CD14-positive monocyte (primary cell): ENCODE measurements around the gene TRNAU1AP. TPM values are rescaled to one million over a fixed set of nuclear protein-coding genes. Genes with fewer than 3 reads are reported as not detected.
"Not testable (repeated sequence)": the region's sequence is repeated elsewhere in the genome, so short reads cannot be mapped to it uniquely, and the experiment has no call there.

Experiments used
- DNase-seq, 3 donors: peaks; one replicate each; pipeline ENCODE4 v3.0.0-alpha.2; 2011 to 2022
- H2AFZ ChIP-seq: 2 replicates; pipeline ENCODE4 v1.6.0; 2012; ENCODE audit warnings: mild to moderate bottlenecking, low read depth, low read length, inconsistent platforms; ENCODE audit not compliant: insufficient read depth, poor library complexity, severe bottlenecking
- H3K27ac ChIP-seq, 2 donors: 1 replicate in 1 of 2; 2 replicates in 1 of 2; pipeline ENCODE4 v1.5.1; 2012 to 2013; ENCODE audit warnings: low read length in 2 of 2, control low read depth in 1 of 2, inconsistent platforms in 1 of 2, low read depth in 1 of 2, mild to moderate bottlenecking in 1 of 2
- H3K27me3 ChIP-seq, 2 donors: one replicate each; pipeline versions ENCODE4 v1.6.0 to v1.6.1; 2011 to 2013; ENCODE audit warnings: low read length in 2 of 2; ENCODE audit not compliant: control insufficient read depth in 2 of 2, insufficient read depth in 2 of 2
- H3K36me3 ChIP-seq, 2 donors: replicated peaks in 1 of 2; 1 replicate in 1 of 2; 2 replicates in 1 of 2; pipeline versions ENCODE4 v1.5.1 to v1.6.1; 2012 to 2013; ENCODE audit warnings: low read length in 2 of 2, control low read depth in 1 of 2, inconsistent platforms in 1 of 2, mild to moderate bottlenecking in 1 of 2; ENCODE audit not compliant: insufficient read depth in 2 of 2, control insufficient read depth in 1 of 2
- H3K4me1 ChIP-seq, 2 donors: 1 replicate in 1 of 2; 2 replicates in 1 of 2; pipeline versions ENCODE4 v1.5.1 to v1.6.1; 2012 to 2013; ENCODE audit warnings: low read length in 2 of 2, control low read depth in 1 of 2, inconsistent platforms in 1 of 2, mild to moderate bottlenecking in 1 of 2, moderate library complexity in 1 of 2; ENCODE audit not compliant: insufficient read depth in 2 of 2, control insufficient read depth in 1 of 2
- H3K4me2 ChIP-seq: replicated peaks from 2 replicates; pipeline ENCODE3; 2012; ENCODE audit warnings: low read length, moderate library complexity, mild to moderate bottlenecking; ENCODE audit not compliant: poor library complexity, severe bottlenecking; ENCODE audit errors: extremely low read depth
- H3K4me3 ChIP-seq, 3 experiments: fragments of 200-600 bp in 1 of 3; sonication (generic) in 1 of 3; replicated peaks in 1 of 3; 1 replicate in 2 of 3; 2 replicates in 1 of 3; pipeline ENCODE4 v1.5.1; 2011 to 2013; ENCODE audit warnings: low read length in 3 of 3, mild to moderate bottlenecking in 3 of 3, control low read depth in 2 of 3, low read depth in 2 of 3, inconsistent platforms in 1 of 3, moderate library complexity in 1 of 3
- H3K79me2 ChIP-seq: 2 replicates; pipeline ENCODE4 v1.6.0; 2012; ENCODE audit warnings: mild to moderate bottlenecking, control low read depth, inconsistent platforms, low read length, moderate library complexity; ENCODE audit not compliant: insufficient read depth
- H3K9ac ChIP-seq: 2 replicates; pipeline ENCODE4 v1.6.0; 2017; ENCODE audit warnings: low read length, mild to moderate bottlenecking; ENCODE audit not compliant: insufficient read depth, poor library complexity, severe bottlenecking
- H3K9me3 ChIP-seq, 2 donors: replicated peaks in 1 of 2; 1 replicate in 1 of 2; 2 replicates in 1 of 2; pipeline versions ENCODE4 v1.5.1 to v1.6.1; 2012 to 2013; ENCODE audit warnings: low read length in 2 of 2, control low read depth in 1 of 2; ENCODE audit not compliant: control insufficient read depth in 1 of 2, insufficient read depth in 1 of 2
- H4K20me1 ChIP-seq: 2 replicates; pipeline ENCODE4 v1.6.0; 2012; ENCODE audit warnings: mild to moderate bottlenecking, low read length, control low read depth, moderate library complexity; ENCODE audit not compliant: insufficient read depth
- H3K27ac Mint-ChIP-seq, 7 donors: one replicate each; pipeline ENCODE4 v1.8.0; 2020; ENCODE audit warnings: mild to moderate bottlenecking in 7 of 7, mixed read lengths in 7 of 7, moderate library complexity in 6 of 7, inconsistent platforms in 2 of 7
- H3K27me3 Mint-ChIP-seq, 3 donors: one replicate each; pipeline ENCODE4 v1.8.0; 2021 to 2022; ENCODE audit warnings: low read depth in 3 of 3, mild to moderate bottlenecking in 3 of 3, mixed read lengths in 3 of 3, moderate library complexity in 3 of 3, inconsistent platforms in 1 of 3
- H3K36me3 Mint-ChIP-seq, 2 donors: one replicate each; pipeline ENCODE4 v1.8.0; 2020; ENCODE audit warnings: mixed read lengths in 2 of 2, inconsistent platforms in 1 of 2, mild to moderate bottlenecking in 1 of 2
- H3K4me1 Mint-ChIP-seq: one replicate; pipeline ENCODE4 v1.8.0; 2020; ENCODE audit warnings: mild to moderate bottlenecking, mixed read lengths
- H3K4me3 Mint-ChIP-seq, 2 donors: one replicate each; pipeline ENCODE4 v1.8.0; 2020; ENCODE audit warnings: mild to moderate bottlenecking in 2 of 2, mixed read lengths in 2 of 2, moderate library complexity in 1 of 2
- H3K9me3 Mint-ChIP-seq, 7 donors: one replicate each; pipeline ENCODE4 v1.8.0; 2020 to 2022; ENCODE audit warnings: mixed read lengths in 7 of 7, mild to moderate bottlenecking in 6 of 7, moderate library complexity in 6 of 7, inconsistent platforms in 2 of 7
- WGBS: methylation state at CpG from one replicate; pipeline ENCODE4 v1.1.5; 2013; ENCODE audit warnings: missing lambda C conversion rate; ENCODE audit not compliant: insufficient coverage; 5-methylcytosine and 5-hydroxymethylcytosine counted together
- intact Hi-C, 2 donors: fragments of 100-400 bp; cut with micrococcal nuclease; formaldehyde crosslinking; loops; one replicate each; pipeline versions ENCODE4 v1.15.0 to v1.15.1; 2023
- polyA plus RNA-seq, 3 donors: library from polyadenylated mRNA; depleted of rRNA in 1 of 3; unstranded in 2 of 3; stranded (reverse) in 1 of 3; fragments of 300-500 nt in 2 of 3; fragments of >200 nt in 1 of 3; fragmentation: Illumina TruSeq in 2 of 3; gene quantifications; 1 replicate in 2 of 3; 2 replicates in 1 of 3; pipeline ENCODE4 v1.2.3, GENCODE V29; 2012 to 2021
- TF ChIP-seq, protein P1 (sequence below): fragments of 200-600 bp; IDR thresholded peaks from one replicate; pipeline ENCODE4 v1.8.0; 2022; ENCODE audit warnings: antibody characterized with exemption, mild to moderate bottlenecking

The TRNAU1AP gene
- polyA plus RNA-seq, 3 donors: 26.3 to 28.4 (median 26.7) TPM

DNA sequence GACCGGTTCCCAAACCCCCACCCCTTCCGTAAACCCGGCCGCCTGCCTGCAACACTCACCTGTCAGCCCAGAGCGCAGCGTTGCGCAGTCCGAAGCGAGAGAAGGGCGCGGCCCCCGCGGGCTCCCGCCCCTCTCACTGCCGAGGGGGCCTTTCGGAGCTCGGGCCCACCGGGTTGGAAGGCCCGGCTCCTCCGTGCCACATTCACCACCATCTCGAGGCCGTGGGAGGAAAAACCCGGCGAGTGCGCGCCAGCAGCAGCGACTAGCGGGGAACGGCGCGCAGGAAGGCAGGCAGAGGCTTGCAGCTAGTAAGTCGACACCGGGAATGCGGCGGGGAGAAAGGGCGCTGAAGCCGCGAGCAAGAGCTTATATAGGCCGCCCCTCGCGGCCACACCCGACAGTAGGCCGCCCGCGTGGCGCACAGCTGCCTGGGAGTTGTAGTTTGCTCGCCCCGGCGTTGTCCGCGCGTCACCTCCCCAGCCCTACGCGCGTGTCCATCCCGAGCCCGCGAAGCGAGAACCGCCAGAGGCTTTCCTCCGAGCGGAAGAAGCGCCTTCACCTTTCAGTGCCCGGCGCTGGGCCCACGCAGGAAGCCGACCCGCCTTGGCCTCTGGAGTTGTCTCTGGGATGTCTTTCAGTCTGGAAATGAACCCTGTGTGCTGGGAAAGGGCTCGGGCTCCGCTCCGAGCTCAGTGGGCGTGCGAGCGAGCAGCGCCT is 28.8 kb downstream of the TRNAU1AP start:
- peak; percentile 93 to 96 (median 95) for DNase-seq
- TF ChIP-seq, protein P1, sequence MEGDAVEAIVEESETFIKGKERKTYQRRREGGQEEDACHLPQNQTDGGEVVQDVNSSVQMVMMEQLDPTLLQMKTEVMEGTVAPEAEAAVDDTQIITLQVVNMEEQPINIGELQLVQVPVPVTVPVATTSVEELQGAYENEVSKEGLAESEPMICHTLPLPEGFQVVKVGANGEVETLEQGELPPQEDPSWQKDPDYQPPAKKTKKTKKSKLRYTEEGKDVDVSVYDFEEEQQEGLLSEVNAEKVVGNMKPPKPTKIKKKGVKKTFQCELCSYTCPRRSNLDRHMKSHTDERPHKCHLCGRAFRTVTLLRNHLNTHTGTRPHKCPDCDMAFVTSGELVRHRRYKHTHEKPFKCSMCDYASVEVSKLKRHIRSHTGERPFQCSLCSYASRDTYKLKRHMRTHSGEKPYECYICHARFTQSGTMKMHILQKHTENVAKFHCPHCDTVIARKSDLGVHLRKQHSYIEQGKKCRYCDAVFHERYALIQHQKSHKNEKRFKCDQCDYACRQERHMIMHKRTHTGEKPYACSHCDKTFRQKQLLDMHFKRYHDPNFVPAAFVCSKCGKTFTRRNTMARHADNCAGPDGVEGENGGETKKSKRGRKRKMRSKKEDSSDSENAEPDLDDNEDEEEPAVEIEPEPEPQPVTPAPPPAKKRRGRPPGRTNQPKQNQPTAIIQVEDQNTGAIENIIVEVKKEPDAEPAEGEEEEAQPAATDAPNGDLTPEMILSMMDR: no peak
- Histone ChIP-seq H3K9ac (peak overlapping the region; percentile 82), H3K9me3 (no peaks in the 10 kb centered on the region), H2AFZ (peak overlapping the region; percentile 99), H3K4me3 (peak overlapping the region; percentile 65 to 88 (median 82)), H3K36me3 (peaks cover 21 to 34% of the 10 kb centered on the region in 2 donors), H3K4me1 (peaks cover 25 to 34% of the 10 kb centered on the region in 2 donors), H3K79me2 (peaks cover 27% of the 10 kb centered on the region), H4K20me1 (peaks cover 34% of the 10 kb centered on the region), H3K4me2 (peak overlapping the region; percentile 98), H3K27me3 (no peaks in the 10 kb centered on the region), H3K27ac (peak overlapping the region; percentile 76 to 78)
- Mint-ChIP-seq H3K4me3 (peak overlapping the region; percentile 93 to 94), H3K27me3 (peaks cover 0 to 3% (median 0%) of the 10 kb centered on the region in 3 donors), H3K27ac (peak overlapping the region; percentile 85 to 95 (median 93)), H3K9me3 (no peaks in the 10 kb centered on the region), H3K36me3 (peaks cover 27 to 29% of the 10 kb centered on the region in 2 donors), H3K4me1 (peaks cover 48% of the 10 kb centered on the region)
- intact Hi-C loops: loop anchor here in 1 of 2 donors (5.0 kb wide), 2 partner anchors 61 to 74 kb away; partner anchors contain the start of genes RCC1 and TAF12
- under 1% methylated on average over 75 of the region's 75 CpGs for WGBS

DNA sequence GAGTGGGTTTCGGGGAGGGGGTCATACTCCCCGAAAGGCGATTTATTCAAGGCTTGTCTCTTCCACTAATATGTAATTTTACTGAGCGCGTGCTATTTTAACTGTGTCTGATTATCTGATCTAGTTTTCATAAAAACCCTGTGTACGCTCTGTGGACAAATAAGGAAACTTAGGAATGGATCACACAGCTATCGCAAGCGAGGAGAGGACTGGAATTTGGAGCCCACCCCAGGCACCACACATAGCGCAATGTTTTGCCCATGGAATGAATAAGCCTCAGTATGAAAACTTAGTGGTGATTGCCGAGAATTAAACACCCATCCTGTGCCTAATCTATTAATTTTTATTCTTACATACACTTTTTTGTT is 29.3 kb downstream of the TRNAU1AP start:
- H3K4me3 Mint-ChIP-seq: peak overlapping the region; percentile 93 to 94
- H3K27ac ChIP-seq: peak overlapping the region; percentile 76 to 78
- H3K9me3 Mint-ChIP-seq: no peaks in the 10 kb centered on the region
- H3K9ac ChIP-seq: peak overlapping the region; percentile 82
- no peaks in the 10 kb centered on the region for H3K9me3 ChIP-seq
- no peak for DNase-seq
- peaks cover 27% of the 10 kb centered on the region for H3K79me2 ChIP-seq
- no peaks in the 10 kb centered on the region for H3K27me3 ChIP-seq
- H4K20me1 ChIP-seq: peaks cover 34% of the 10 kb centered on the region
- peak overlapping the region; percentile 99 for H2AFZ ChIP-seq
- H3K27ac Mint-ChIP-seq: peak overlapping the region; percentile 85 to 95 (median 93)
- H3K4me2 ChIP-seq: peak overlapping the region; percentile 98
- peaks cover 24 to 28% of the 10 kb centered on the region in 2 donors for H3K36me3 Mint-ChIP-seq
- peak overlapping the region; percentile 65 to 88 (median 82) for H3K4me3 ChIP-seq
- peaks cover 21 to 29% of the 10 kb centered on the region in 2 donors for H3K36me3 ChIP-seq
- H3K4me1 ChIP-seq: peaks cover 25 to 34% of the 10 kb centered on the region in 2 donors
- TF ChIP-seq, protein P1: no peak
- peaks cover 0 to 3% (median 0%) of the 10 kb centered on the region in 3 donors for H3K27me3 Mint-ChIP-seq
- H3K4me1 Mint-ChIP-seq: peaks cover 46% of the 10 kb centered on the region
- 0% methylated on average over 2 of the region's 10 CpGs for WGBS
- intact Hi-C loops: loop anchor here in 1 of 2 donors (5.0 kb wide), 2 partner anchors 60 to 75 kb away; partner anchors contain the start of genes RCC1 and TAF12

DNA sequence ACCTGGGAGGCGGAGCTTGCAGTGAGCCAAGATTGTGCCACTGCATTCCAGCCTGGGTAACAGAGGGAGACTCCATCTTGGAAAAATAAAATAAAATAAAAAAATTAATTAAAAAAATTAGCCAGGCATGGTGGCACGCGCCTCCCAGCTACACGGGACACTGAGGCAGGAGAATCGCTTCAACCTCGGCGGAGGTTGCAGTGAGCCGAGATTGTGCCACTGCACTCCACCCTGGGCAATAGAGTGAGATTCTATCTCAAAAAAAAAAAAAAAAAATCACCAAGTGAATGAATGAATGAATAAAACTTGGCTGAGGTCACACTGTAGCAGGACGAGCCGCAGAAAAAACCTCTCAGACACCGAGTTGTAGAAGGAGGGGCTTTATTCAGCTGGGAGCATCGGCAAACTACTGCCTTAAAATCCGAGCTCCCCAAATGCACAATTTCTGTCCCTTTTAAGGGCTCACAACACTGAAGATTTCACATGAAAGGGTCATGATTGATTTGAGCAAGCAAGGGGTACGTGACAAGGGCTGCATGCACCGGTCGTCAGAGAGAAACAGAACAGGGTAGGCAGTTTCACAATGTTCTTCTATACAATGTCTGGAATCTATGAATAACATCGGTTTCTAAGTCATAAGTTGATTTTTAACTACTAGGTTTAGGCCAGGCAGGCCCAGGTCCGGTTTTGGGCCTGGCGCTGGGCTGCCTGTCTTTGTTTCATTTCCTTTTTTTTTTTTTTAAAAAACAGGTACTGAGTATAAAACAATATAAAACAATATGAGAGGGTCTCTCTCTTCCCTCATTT is 33.9 kb downstream of the TRNAU1AP start:
- intact Hi-C loops, DNase-seq, H3K27me3 ChIP-seq, H3K36me3 Mint-ChIP-seq, H3K9me3 ChIP-seq, H3K27me3 Mint-ChIP-seq, H3K4me3 ChIP-seq, H3K9ac ChIP-seq, H3K79me2 ChIP-seq, H3K4me3 Mint-ChIP-seq, H3K27ac ChIP-seq, H3K9me3 Mint-ChIP-seq, H3K36me3 ChIP-seq, H3K4me2 ChIP-seq, H4K20me1 ChIP-seq, H2AFZ ChIP-seq: not testable (repeated sequence)
- Mint-ChIP-seq H3K27ac (peak overlapping the region in 1 of 7 donors; percentile 46), H3K4me1 (peaks cover 25% of the 10 kb centered on the region)
- H3K4me1 ChIP-seq: peaks cover 22 to 32% of the 10 kb centered on the region in 2 donors
- 75% methylated on average over 4 of the region's 19 CpGs for WGBS
